Stimulated activated CD4-positive, alpha-beta T cell treated with anti-CD3 and anti-CD28 coated beads, Interleukin-2, amount 100 ng/mL, for 24 hours (primary cell): ENCODE data around the gene CCDC148.
"Not testable (repeated sequence)": the region's sequence is repeated elsewhere in the genome, so short reads cannot be mapped to it uniquely, and the experiment has no call there.

Experiments
- DNase-seq, 2 donors: peaks; one replicate each; pipeline ENCODE4 v3.0.0-alpha.2; 2020

Gene CCDC148

DNA sequence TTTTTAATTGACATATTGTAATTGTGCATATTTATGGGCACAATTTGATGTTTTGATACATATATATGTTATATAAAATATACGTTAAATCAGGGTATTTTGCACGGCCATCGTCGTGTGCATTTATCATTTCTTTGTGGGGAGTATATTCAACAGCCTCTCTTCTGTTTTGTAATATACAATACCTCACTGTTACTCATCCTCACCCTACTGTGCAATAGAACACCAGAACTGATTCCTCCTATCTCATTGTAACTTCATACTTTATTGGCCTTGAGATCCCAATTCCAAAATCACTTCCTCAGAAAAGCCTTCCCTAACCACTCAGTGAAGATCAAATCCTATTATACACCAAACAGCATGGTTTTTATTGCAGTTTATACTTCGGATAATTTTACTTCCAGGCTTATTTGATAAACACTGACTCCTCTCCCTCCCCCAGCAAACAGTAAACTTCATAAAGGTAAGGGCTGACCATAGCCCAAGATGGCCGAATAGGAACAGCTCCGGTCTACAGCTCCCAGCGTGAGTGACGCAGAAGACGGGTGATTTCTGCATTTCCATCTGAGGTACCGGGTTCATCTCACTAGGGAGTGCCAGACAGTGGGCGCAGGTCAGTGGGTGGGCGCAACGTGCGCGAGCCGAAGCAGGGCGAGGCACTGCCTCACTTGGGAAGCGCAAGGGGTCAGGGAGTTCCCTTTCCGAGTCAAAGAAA lies 105.6 kb downstream of the CCDC148 start:
- DNase-seq = not testable (repeated sequence)

GRCh38 chr2:158346032-158346431 lies 110.5 kb downstream of the CCDC148 start:
- no peak for DNase-seq

GRCh38 chr2:158339513-158339912 lies 117.0 kb downstream of the CCDC148 start:
- DNase-seq = no peak

- no peak for DNase-seq
Observed at GRCh38 chr2:158337018-158337417, 119.5 kb downstream of the CCDC148 start.

DNA sequence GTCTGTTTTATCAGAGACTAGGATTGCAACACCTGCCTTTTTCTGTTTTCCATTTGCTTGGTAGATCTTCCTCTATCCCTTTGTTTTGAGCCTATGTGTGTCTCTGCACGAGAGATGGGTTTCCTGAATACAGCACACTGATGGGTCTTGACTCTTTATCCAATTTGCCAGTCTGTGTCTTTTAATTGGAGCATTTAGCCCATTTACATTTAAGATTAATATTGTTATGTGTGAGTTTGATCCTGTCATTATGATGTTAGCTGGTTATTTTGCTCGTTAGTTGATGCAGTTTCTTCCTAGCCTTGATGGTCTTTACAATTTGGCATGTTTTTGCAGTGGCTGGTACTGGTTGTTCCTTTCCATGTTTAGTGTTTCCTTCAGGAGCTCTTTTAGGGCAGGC lies 124.8 kb downstream of the CCDC148 start:
- not testable (repeated sequence) for DNase-seq

DNA sequence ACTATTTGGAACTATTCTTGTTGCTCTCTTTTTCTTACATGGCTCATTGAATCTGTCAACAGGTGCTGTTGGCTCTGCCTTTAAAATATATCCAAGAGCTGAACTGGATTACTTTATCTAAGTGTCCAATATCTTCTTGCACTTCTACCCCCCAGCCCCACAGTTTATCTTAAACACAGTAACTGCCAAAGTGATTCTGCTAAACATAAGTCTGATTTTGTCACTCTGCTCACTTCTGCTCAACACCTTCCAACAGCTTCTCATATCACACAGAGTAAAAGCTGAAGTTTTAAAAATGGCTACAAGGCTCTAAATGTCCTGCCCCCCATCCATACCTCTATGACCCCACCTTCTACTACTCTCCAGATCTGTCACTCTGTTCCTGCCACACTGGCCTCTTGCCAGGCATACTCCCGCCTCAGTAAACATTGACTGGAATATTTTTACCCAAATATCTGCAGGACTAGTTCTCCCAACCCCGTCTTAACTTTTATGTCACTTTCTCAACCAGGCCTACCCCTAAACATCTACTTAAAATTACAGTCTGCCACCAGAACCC lies 130.7 kb downstream of the CCDC148 start:
- no peak for DNase-seq

- DNase-seq = no peak
Observed at GRCh38 chr2:158325031-158325781, 131.3 kb downstream of the CCDC148 start.

GRCh38 chr2:158323381-158323780 lies 133.2 kb downstream of the CCDC148 start:
- DNase-seq = no peak

- no peak for DNase-seq
Observed at GRCh38 chr2:158321264-158321663, 135.3 kb downstream of the CCDC148 start.

DNA sequence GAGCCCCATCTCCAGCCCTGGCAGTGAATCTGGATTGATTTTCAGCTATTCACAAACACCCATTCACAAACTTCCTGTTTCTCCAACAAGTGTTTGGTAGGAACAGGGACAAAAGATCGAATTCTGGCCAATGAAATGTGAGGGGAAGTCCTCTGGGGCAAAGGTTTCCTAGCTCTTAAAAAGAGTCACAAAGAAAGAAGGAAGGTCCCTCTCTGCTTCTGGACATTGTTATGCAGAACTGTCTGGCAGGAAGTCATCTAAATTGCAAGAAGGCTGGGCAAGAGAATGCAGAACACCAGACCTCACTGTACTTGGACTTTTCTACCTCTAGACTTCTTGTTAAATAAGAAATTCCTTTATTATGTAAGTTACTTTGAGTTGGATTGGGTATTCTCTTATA lies 137.3 kb downstream of the CCDC148 start:
- DNase-seq = no peak

DNA sequence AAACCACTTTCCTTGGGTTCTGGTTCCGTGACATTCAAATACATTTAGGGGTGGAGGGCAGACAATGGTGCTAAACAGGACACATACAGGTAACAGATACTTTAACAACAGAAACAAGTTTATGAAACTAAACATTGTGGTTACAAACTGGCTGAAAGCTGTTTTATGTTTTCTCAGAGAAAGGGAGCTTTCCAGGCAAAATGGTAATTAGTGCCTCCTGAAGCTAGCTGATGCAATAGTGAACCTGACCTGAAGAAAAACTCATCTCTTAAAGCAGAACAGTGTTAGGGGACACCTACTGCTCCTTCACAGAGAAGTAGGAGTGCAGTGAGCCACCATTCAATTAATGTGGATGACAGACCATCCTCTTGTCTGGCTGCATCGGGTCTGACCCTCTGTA lies 138.9 kb downstream of the CCDC148 start:
- DNase-seq = no peak

DNA sequence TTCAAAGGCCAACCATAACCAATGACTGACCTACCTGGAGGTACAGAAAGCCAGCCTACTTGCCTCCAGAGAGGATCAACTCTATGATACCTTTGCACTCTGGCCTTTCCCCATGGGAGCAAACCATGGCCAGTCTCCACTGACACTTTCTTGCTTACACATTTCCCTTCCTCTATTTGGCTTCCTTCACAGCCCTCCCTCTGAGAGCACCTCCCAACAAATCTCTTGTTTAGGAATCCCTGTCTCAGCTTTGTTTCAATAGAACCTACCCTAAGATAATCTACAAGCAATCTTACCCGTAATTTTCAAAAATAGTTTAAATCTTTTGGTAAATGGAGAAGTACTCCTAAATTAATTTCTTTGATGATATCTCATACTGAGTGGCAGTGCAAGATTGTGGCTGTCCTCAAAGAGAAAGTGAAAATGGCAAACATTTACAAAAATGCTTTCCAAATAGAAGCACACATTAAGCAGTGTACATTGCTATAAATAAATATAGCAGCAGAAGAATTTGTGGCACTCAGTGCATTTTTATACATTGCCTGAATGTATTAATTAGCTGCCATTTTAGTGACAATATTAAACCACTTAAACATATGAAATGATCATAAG lies 140.6 kb downstream of the CCDC148 start:
- DNase-seq = no peak

GRCh38 chr2:158315000-158315399 lies 141.6 kb downstream of the CCDC148 start:
- no peak for DNase-seq

DNA sequence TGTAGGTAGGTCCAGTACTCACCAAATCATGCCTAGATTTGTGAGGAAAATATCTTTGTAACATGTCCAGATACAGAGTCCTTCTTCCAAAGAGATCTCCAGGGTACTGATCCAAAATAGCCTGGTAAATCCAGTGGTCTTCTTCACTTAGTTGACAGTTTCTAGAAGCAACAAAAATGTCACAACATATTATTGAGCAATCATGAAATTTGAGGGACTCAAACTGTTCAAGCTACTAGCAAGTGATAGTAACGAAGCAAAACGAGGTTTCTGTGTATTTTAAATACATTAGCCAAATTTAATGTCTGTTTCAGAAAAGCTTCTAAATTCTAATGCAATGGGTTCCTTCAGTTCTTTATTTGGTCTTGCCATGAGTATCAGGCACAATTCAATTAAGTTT lies 142.8 kb downstream of the CCDC148 start:
- DNase-seq = no peak

- no peak for DNase-seq
Observed at GRCh38 chr2:158312981-158313380, 143.6 kb downstream of the CCDC148 start.

DNA sequence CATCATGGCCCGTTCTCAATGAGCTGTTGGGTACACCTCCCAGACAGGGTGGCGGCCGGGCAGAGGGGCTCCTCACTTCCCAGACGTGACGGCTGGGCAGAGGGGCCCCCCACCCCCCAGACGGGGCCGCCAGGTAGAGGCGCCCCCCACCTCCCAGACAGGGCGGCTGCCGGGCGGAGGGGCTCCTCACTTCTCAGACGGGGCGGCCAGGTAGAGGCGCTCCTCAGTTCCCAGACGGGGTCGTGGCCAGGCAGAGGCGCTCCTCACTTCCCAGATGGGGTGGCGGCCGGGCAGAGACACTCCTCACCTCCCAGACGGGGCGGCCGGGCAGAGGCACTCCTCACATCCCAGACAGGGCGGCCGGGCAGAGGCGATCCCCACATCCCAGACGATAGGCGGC lies 146.1 kb downstream of the CCDC148 start:
- not testable (repeated sequence) for DNase-seq

GRCh38 chr2:158305501-158305900 lies 151.1 kb downstream of the CCDC148 start:
- DNase-seq = no peak

- DNase-seq = no peak
Observed at GRCh38 chr2:158300394-158300793, 156.2 kb downstream of the CCDC148 start.

GRCh38 chr2:158297606-158298005 lies 158.9 kb downstream of the CCDC148 start:
- no peak for DNase-seq

GRCh38 chr2:158297120-158297519 lies 159.4 kb downstream of the CCDC148 start:
- no peak for DNase-seq

- DNase-seq = no peak
Observed at GRCh38 chr2:158293722-158294121, 162.8 kb downstream of the CCDC148 start.

- DNase-seq = no peak
Observed at GRCh38 chr2:158291544-158292180, 164.9 kb downstream of the CCDC148 start.

GRCh38 chr2:158290225-158290624 lies 166.3 kb downstream of the CCDC148 start:
- no peak for DNase-seq
